MM.1S (cell line): ENCODE results near the gene VAMP1.

Experiments used
- DNase-seq: peaks from one replicate; pipeline ENCODE4 v3.0.0-alpha.2; 2015
- H2AFZ ChIP-seq: fragments of 300-600 bp; sonication (generic); 2 replicates; pipeline ENCODE4 v1.6.0; 2016; ENCODE audit warnings: antibody characterized with exemption, low read length
- H3F3A ChIP-seq: fragments of 300-600 bp; sonication (generic); 2 replicates; pipeline ENCODE4 v1.6.1; 2016; ENCODE audit warnings: mild to moderate bottlenecking, antibody characterized with exemption, low read length, moderate library complexity, mixed read lengths; ENCODE audit not compliant: insufficient read depth
- H3K27ac ChIP-seq: fragments of 300-600 bp; sonication (generic); 2 replicates; pipeline ENCODE4 v1.5.1; 2016; ENCODE audit warnings: mild to moderate bottlenecking, low read length
- H3K27me3 ChIP-seq: fragments of 300-600 bp; sonication (generic); replicated peaks from 2 replicates; pipeline ENCODE4 v1.6.0; 2016; ENCODE audit warnings: low read length; ENCODE audit not compliant: insufficient read depth
- H3K36me3 ChIP-seq: fragments of 300-600 bp; sonication (generic); replicated peaks from 2 replicates; pipeline ENCODE4 v1.6.1; 2016; ENCODE audit warnings: mild to moderate bottlenecking, low read length, mixed read lengths; ENCODE audit not compliant: insufficient read depth
- H3K4me1 ChIP-seq: fragments of 300-600 bp; sonication (generic); 2 replicates; pipeline ENCODE4 v1.6.1; 2016; ENCODE audit warnings: low read length, mixed read lengths
- H3K4me2 ChIP-seq: fragments of 300-600 bp; sonication (generic); 2 replicates; pipeline ENCODE4 v1.6.0; 2016; ENCODE audit warnings: low read depth, low read length
- H3K4me3 ChIP-seq: fragments of 300-600 bp; sonication (generic); 2 replicates; pipeline ENCODE4 v1.5.1; 2016; ENCODE audit warnings: low read length, mixed read lengths
- H3K79me2 ChIP-seq: fragments of 300-600 bp; sonication (generic); 2 replicates; pipeline ENCODE4 v1.6.1; 2016; ENCODE audit warnings: mixed run types, low read length, mixed read lengths
- H3K9ac ChIP-seq: fragments of 300-600 bp; sonication (generic); 2 replicates; pipeline ENCODE4 v1.6.1; 2016; ENCODE audit warnings: low read length, mixed read lengths
- H3K9me2 ChIP-seq: fragments of 300-600 bp; sonication (generic); replicated peaks from 2 replicates; pipeline ENCODE4 v1.6.1; 2016; ENCODE audit warnings: mild to moderate bottlenecking, low read length, mixed read lengths; ENCODE audit not compliant: insufficient read depth
- H3K9me3 ChIP-seq: fragments of 300-600 bp; sonication (generic); replicated peaks from 2 replicates; pipeline ENCODE4 v1.6.1; 2016; ENCODE audit warnings: mild to moderate bottlenecking, low read length, mixed read lengths; ENCODE audit not compliant: insufficient read depth
- H4K20me1 ChIP-seq: fragments of 300-600 bp; sonication (generic); 2 replicates; pipeline ENCODE4 v1.6.1; 2016; ENCODE audit warnings: mild to moderate bottlenecking, low read length, moderate library complexity, mixed read lengths; ENCODE audit not compliant: insufficient read depth
- EZH2 ChIP-seq: fragments of 300-600 bp; sonication (generic); optimal IDR thresholded peaks from 2 replicates; pipeline ENCODE3; 2017; ENCODE audit warnings: low read depth, mild to moderate bottlenecking, antibody characterized with exemption, low read length, mixed read lengths
- EZH2phosphoT487 ChIP-seq: fragments of 300-600 bp; sonication (generic); IDR thresholded peaks from 2 replicates; pipeline ENCODE4 v1.6.1; 2018; ENCODE audit warnings: antibody characterized with exemption, low read length
- TF ChIP-seq, protein P1 (sequence below): fragments of 300-600 bp; sonication (generic); IDR thresholded peaks from 2 replicates; pipeline ENCODE4 v1.5.1; 2016; ENCODE audit warnings: antibody characterized with exemption, low read length, mixed read lengths

Gene VAMP1

GRCh38 chr12:6423267-6424007, 47.0 kb downstream of the VAMP1 start:
- peak overlapping the region; percentile 47 for H2AFZ ChIP-seq

DNA sequence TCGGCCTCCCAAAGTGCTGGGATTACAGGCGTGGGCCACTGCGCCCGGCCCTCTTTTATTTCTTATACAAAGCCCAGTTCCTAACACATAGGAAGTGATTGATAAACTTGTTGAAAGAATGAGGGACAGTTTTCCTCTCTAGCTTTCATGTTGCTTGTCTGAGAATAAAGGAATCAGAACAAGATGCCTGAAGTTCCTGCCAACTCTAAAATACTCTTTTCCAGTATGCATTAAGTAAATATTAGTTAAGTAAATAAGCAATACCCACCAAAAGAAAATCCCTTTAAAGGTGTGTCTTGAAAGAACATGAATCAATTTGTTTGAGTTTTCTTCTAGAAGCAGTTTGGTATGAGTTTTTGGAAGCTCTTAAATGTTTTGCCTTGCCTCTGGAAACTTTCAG, 50.1 kb downstream of the VAMP1 start:
- Histone ChIP-seq H3F3A (no peaks in the 10 kb centered on the region), H3K9me3 (no peaks in the 10 kb centered on the region), H2AFZ (no peak overlapping the region), H3K9ac (no peak overlapping the region), H3K4me3 (no peak overlapping the region), H3K79me2 (no peaks in the 10 kb centered on the region), H3K27me3 (no peaks in the 10 kb centered on the region), H3K27ac (no peak overlapping the region), H3K9me2 (no peaks in the 10 kb centered on the region), H3K4me1 (peaks cover 16% of the 10 kb centered on the region), H3K4me2 (no peak overlapping the region), H4K20me1 (no peaks in the 10 kb centered on the region), H3K36me3 (no peaks in the 10 kb centered on the region)
- TF ChIP-seq, protein P1, sequence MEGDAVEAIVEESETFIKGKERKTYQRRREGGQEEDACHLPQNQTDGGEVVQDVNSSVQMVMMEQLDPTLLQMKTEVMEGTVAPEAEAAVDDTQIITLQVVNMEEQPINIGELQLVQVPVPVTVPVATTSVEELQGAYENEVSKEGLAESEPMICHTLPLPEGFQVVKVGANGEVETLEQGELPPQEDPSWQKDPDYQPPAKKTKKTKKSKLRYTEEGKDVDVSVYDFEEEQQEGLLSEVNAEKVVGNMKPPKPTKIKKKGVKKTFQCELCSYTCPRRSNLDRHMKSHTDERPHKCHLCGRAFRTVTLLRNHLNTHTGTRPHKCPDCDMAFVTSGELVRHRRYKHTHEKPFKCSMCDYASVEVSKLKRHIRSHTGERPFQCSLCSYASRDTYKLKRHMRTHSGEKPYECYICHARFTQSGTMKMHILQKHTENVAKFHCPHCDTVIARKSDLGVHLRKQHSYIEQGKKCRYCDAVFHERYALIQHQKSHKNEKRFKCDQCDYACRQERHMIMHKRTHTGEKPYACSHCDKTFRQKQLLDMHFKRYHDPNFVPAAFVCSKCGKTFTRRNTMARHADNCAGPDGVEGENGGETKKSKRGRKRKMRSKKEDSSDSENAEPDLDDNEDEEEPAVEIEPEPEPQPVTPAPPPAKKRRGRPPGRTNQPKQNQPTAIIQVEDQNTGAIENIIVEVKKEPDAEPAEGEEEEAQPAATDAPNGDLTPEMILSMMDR: no peak
- TF ChIP-seq EZH2phosphoT487 (no peak), EZH2 (no peak)
- no peak for DNase-seq

More at GRCh38 chr12:6423267-6424007, 47.0 kb downstream of the VAMP1 start:
- Histone ChIP-seq H3K27ac (no peak overlapping the region), H3K4me3 (no peak overlapping the region), H3K4me1 (peaks cover 9% of the 10 kb centered on the region), H3K27me3 (no peaks in the 10 kb centered on the region), H4K20me1 (no peaks in the 10 kb centered on the region), H3K9me3 (no peaks in the 10 kb centered on the region), H3K36me3 (no peaks in the 10 kb centered on the region), H3F3A (no peaks in the 10 kb centered on the region), H3K79me2 (no peaks in the 10 kb centered on the region), H3K9ac (0 out of 2 replicates have a peak overlapping the region, but pooled peaks have one; percentile 3), H3K9me2 (no peaks in the 10 kb centered on the region), H3K4me2 (peak overlapping the region; percentile 44; the same call in 1 of the 2 replicates)
- TF ChIP-seq, protein P1: peak; percentile 87
- TF ChIP-seq EZH2phosphoT487: no peak
- DNase-seq: peak; percentile 86

DNA sequence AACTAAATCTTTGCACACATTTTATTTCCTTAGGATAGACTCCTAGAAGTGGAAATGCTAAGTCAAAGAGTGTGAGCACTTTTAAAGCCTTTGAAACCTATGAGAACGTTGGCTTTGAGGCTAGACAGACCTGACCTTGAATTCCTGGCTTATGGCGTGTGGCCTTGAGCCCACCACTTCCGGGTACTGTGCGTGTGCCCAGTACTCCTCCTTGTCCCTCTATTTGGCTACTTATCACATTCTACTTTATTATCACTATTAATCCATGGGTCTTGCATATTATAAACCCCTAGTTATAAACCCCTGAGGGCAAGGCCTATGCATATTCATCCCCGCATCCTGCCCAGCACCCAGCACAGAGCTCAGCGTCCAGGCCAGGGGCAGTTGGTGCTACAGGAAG, 51.7 kb downstream of the VAMP1 start:
- Histone ChIP-seq H3K9me3 (no peaks in the 10 kb centered on the region), H3K27ac (no peak overlapping the region), H2AFZ (no peak overlapping the region), H3K36me3 (no peaks in the 10 kb centered on the region), H3K27me3 (no peaks in the 10 kb centered on the region), H3K79me2 (no peaks in the 10 kb centered on the region), H3F3A (no peaks in the 10 kb centered on the region), H3K9ac (no peak overlapping the region), H3K4me3 (no peak overlapping the region), H4K20me1 (no peaks in the 10 kb centered on the region), H3K9me2 (no peaks in the 10 kb centered on the region), H3K4me1 (peaks cover 12% of the 10 kb centered on the region), H3K4me2 (no peak overlapping the region)
- DNase-seq: no peak
- TF ChIP-seq EZH2phosphoT487 (no peak), EZH2 (no peak)

DNA sequence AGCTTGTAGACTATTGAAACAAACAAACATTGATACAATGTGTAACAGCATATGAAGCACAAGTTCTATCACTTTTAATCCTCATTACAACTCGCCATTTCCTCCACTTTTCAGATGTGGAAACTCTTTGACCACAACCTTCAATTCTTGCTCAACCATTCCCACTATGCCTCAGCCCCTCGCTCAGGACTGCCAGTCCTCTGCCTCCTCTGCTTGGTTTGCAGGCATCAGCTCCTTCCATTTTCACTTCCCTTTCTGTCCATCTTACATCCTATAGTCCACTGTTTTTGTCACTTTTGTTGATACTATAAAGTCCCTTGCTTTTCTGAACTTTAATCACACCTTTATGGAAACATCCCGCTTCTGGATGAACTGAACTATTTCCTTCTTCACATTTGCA, 53.9 kb downstream of the VAMP1 start:
- H3F3A ChIP-seq: no peaks in the 10 kb centered on the region
- H3K9me2 ChIP-seq: no peaks in the 10 kb centered on the region
- H3K9ac ChIP-seq: no peak overlapping the region
- H3K27me3 ChIP-seq: no peaks in the 10 kb centered on the region
- peaks cover 7% of the 10 kb centered on the region; the same call in 1 of the 2 replicates for H3K4me1 ChIP-seq
- H2AFZ ChIP-seq: no peak overlapping the region
- H3K4me2 ChIP-seq: no peak overlapping the region
- no peak overlapping the region for H3K4me3 ChIP-seq
- no peaks in the 10 kb centered on the region for H4K20me1 ChIP-seq
- no peaks in the 10 kb centered on the region for H3K79me2 ChIP-seq
- no peak for DNase-seq
- no peaks in the 10 kb centered on the region for H3K9me3 ChIP-seq
- H3K36me3 ChIP-seq: no peaks in the 10 kb centered on the region
- no peak overlapping the region for H3K27ac ChIP-seq
- TF ChIP-seq, protein P1: no peak
- no peak for TF ChIP-seq EZH2phosphoT487
- no peak for TF ChIP-seq EZH2
